GM12878 (cell line): ENCODE data around the gene KRCC1. TPM values are rescaled to one million over a fixed set of nuclear protein-coding genes. Genes with fewer than 3 reads are reported as not detected.
A peak's percentile ranks its signal among the peaks of the same experiment; 100 is the strongest.

Experiments
- BHLHE40 ChIP-seq, 2 experiments: fragments of 450-650 bp in 1 of 2; IDR thresholded peaks; 2 replicates each; pipeline ENCODE4 v1.6.1; 2011 to 2017; ENCODE audit warnings: low read depth in 2 of 2, borderline replicate concordance in 1 of 2, improper control_type of control experiment in 1 of 2, low read length in 1 of 2, mild to moderate bottlenecking in 1 of 2
- EGR1 ChIP-seq, 2 experiments: IDR thresholded peaks; 1 replicate in 1 of 2; 2 replicates in 1 of 2; pipeline ENCODE4 v1.6.1; 2011 to 2012; ENCODE audit warnings: low read depth in 2 of 2, low read length in 2 of 2, borderline replicate concordance in 1 of 2, mild to moderate bottlenecking in 1 of 2, moderate library complexity in 1 of 2
- IKZF2 ChIP-seq, 2 experiments: fragments of 450-650 bp; IDR thresholded peaks; 2 replicates each; pipeline ENCODE4 v1.6.1; 2017; ENCODE audit warnings: mild to moderate bottlenecking in 2 of 2, moderate library complexity in 2 of 2
- KDM1A ChIP-seq: fragments of 200-600 bp; sonication (generic); IDR thresholded peaks from 2 replicates; pipeline ENCODE4 v1.6.1; 2016; ENCODE audit warnings: borderline replicate concordance
- MYB ChIP-seq: fragments of 150-350 bp; IDR thresholded peaks from 2 replicates; pipeline ENCODE4 v1.6.1; 2014; ENCODE audit warnings: mild to moderate bottlenecking, low read depth, low read length, borderline replicate concordance
- RUNX3 ChIP-seq: IDR thresholded peaks from 2 replicates; pipeline ENCODE4 v1.6.1; 2012; ENCODE audit warnings: low read length, inconsistent platforms
- SPI1 ChIP-seq: IDR thresholded peaks from 2 replicates; pipeline ENCODE4 v1.6.1; 2011; ENCODE audit warnings: low read depth, mild to moderate bottlenecking, low read length, moderate library complexity, borderline replicate concordance; ENCODE audit not compliant: insufficient read depth
- ZZZ3 ChIP-seq: IDR thresholded peaks from 2 replicates; pipeline ENCODE4 v1.6.1; 2011; ENCODE audit warnings: low read depth; ENCODE audit not compliant: control insufficient read depth, insufficient read length
- polyA plus RNA-seq, 11 experiments: library from polyadenylated mRNA; depleted of rRNA in 4 of 11; unstranded in 6 of 11; stranded (reverse) in 5 of 11; fragments of >200 nt; fragmentation: Nextera tagmentation in 4 of 11; fragmentation: Illumina TruSeq in 1 of 11; extraction: Ambion mirVana in 4 of 11; extraction: Trizol in 1 of 11; gene quantifications; 1 replicate in 1 of 11; 2 replicates in 10 of 11; pipeline versions ENCODE4 v1.2.1 to v1.2.3, GENCODE V29; 2011 to 2016; ENCODE audit warnings: inconsistent platforms in 2 of 11, missing spikeins in 2 of 11, low read depth in 1 of 11
- total RNA-seq, 4 experiments: library from RNA; depleted of rRNA in 3 of 4; stranded (reverse); fragments of >200 nt in 3 of 4; fragmentation: Illumina TruSeq in 1 of 4; extraction: Trizol in 1 of 4; gene quantifications; 2 replicates each; pipeline versions ENCODE4 v1.2.1 to v1.2.3, GENCODE V29; 2013 to 2021
- TF ChIP-seq, protein P1 (sequence below): fragments of 450-650 bp; IDR thresholded peaks from 2 replicates; pipeline ENCODE4 v1.6.1; 2016; ENCODE audit warnings: mild to moderate bottlenecking, moderate library complexity, borderline replicate concordance
- TF ChIP-seq, protein P2 (sequence below): IDR thresholded peaks from 2 replicates; pipeline ENCODE4 v1.6.1; 2012; ENCODE audit warnings: low read depth, low read length, improper control_type of control experiment

KRCC1 gene
- total and polyA plus RNA-seq, 10 of the 15 experiments (the other 5 are each of a cell fraction or from before 2014, with no cell fraction given): 3.8 to 27.2 (median 12.5) TPM

DNA sequence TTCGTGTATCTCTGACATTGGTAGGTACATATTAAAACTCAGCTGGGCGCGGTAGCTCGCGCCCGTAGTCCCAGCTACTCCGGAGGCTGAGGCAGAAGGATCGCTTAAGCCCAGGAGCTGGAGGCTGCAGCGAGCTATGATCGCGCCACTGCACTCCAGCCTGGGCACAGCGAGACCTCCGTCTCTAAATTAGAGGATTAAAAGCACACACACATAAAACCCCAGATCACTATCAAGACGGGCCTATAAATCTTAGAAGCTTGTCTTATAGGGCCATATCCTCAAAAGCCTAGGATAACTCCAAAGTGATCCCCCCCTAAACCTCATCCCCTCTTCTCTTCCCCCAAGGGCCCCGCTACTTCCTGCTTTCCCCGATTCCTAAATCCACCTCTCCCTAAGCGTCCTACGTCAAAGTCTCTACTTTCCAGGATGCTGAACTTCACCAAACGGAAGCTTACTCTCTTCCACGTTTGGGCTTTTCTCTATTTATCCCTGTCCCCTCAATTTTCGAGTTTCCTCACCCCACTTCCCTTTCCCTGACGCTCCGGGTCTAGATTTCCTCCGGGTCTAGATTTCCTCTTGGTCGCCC lies 707 bp downstream of the KRCC1 start (continued):
- TF ChIP-seq SPI1 (peak; percentile 47; the same call in 1 of the 2 replicates), KDM1A (no peak), BHLHE40 (IDR thresholded peaks at IDR 0.05; ENCODE audit: borderline replicate concordance in 1 of 2, low read depth in 2 of 2, low read length in 1 of 2) (no peak), MYB (no peak), EGR1 (IDR thresholded peaks at IDR 0.05; ENCODE audit: borderline replicate concordance in 1 of 2, low read depth in 2 of 2, low read length in 2 of 2) (no peak), IKZF2 (IDR thresholded peaks at IDR 0.05) (peak; percentile 52 to 65; a peak in 1 of 4 replicates), ZZZ3 (no peak), RUNX3 (no peak)
- TF ChIP-seq, protein P1, sequence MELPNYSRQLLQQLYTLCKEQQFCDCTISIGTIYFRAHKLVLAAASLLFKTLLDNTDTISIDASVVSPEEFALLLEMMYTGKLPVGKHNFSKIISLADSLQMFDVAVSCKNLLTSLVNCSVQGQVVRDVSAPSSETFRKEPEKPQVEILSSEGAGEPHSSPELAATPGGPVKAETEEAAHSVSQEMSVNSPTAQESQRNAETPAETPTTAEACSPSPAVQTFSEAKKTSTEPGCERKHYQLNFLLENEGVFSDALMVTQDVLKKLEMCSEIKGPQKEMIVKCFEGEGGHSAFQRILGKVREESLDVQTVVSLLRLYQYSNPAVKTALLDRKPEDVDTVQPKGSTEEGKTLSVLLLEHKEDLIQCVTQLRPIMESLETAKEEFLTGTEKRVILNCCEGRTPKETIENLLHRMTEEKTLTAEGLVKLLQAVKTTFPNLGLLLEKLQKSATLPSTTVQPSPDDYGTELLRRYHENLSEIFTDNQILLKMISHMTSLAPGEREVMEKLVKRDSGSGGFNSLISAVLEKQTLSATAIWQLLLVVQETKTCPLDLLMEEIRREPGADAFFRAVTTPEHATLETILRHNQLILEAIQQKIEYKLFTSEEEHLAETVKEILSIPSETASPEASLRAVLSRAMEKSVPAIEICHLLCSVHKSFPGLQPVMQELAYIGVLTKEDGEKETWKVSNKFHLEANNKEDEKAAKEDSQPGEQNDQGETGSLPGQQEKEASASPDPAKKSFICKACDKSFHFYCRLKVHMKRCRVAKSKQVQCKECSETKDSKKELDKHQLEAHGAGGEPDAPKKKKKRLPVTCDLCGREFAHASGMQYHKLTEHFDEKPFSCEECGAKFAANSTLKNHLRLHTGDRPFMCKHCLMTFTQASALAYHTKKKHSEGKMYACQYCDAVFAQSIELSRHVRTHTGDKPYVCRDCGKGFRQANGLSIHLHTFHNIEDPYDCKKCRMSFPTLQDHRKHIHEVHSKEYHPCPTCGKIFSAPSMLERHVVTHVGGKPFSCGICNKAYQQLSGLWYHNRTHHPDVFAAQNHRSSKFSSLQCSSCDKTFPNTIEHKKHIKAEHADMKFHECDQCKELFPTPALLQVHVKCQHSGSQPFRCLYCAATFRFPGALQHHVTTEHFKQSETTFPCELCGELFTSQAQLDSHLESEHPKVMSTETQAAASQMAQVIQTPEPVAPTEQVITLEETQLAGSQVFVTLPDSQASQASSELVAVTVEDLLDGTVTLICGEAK: peak; percentile 30; the same call in 1 of the 2 replicates
- TF ChIP-seq, protein P2, sequence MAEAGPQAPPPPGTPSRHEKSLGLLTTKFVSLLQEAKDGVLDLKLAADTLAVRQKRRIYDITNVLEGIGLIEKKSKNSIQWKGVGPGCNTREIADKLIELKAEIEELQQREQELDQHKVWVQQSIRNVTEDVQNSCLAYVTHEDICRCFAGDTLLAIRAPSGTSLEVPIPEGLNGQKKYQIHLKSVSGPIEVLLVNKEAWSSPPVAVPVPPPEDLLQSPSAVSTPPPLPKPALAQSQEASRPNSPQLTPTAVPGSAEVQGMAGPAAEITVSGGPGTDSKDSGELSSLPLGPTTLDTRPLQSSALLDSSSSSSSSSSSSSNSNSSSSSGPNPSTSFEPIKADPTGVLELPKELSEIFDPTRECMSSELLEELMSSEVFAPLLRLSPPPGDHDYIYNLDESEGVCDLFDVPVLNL: no peak
